Measurements from ENCODE around the gene CDKN1C. TPM values are rescaled to one million over a fixed set of nuclear protein-coding genes. Genes with fewer than 3 reads are reported as not detected.

The CDKN1C gene
- total RNA-seq, 4 donors from 2014 or later, result 12.6 to 29.7 (median 16.8) TPM

- no peak overlapping the region for H3K27ac ChIP-seq
- no peaks in the 10 kb centered on the region for H3K27me3 ChIP-seq
- H3K9me3 ChIP-seq, result no peaks in the 10 kb centered on the region
- intact Hi-C loops (cut with DNase I), result no loop called here
- WGBS, 2 donors, result 94 to 95% methylated on average over 12 of the region's 12 CpGs
- H3K4me1 ChIP-seq, result peaks cover 18 to 27% of the 10 kb centered on the region in 2 donors
- DNase-seq, result no peak
- no peaks in the 10 kb centered on the region for H3K36me3 ChIP-seq
- no peak overlapping the region for H3K4me3 ChIP-seq (replicated peaks in 1 of 3)
- TF ChIP-seq CTCF (IDR thresholded peaks at IDR 0.05) (no peak), POLR2A (IDR thresholded peaks at IDR 0.05) (no peak)
Observed at GRCh38 chr11:2920343-2920742, 34.8 kb upstream of the CDKN1C start.

GRCh38 chr11:2919837-2920236 lies 34.3 kb upstream of the CDKN1C start:
- no peaks in the 10 kb centered on the region for H3K36me3 ChIP-seq
- no peaks in the 10 kb centered on the region for H3K9me3 ChIP-seq
- intact Hi-C loops (cut with DNase I), result no loop called here
- H3K27me3 ChIP-seq, result no peaks in the 10 kb centered on the region
- no peak for DNase-seq
- TF ChIP-seq CTCF (IDR thresholded peaks at IDR 0.05) (no peak), POLR2A (IDR thresholded peaks at IDR 0.05) (no peak)
- H3K4me1 ChIP-seq, result peaks cover 15 to 24% of the 10 kb centered on the region in 2 donors
- H3K4me3 ChIP-seq (replicated peaks in 1 of 3), result no peak overlapping the region
- no peak overlapping the region for H3K27ac ChIP-seq
- WGBS, 2 donors, result 83 to 85% methylated on average over 4 to 7 of the region's 13 CpGs

- Histone ChIP-seq H3K4me1 (peaks cover 18 to 24% of the 10 kb centered on the region in 2 donors), H3K9me3 (no peaks in the 10 kb centered on the region), H3K27ac (no peak overlapping the region), H3K36me3 (no peaks in the 10 kb centered on the region), H3K27me3 (no peaks in the 10 kb centered on the region), H3K4me3 (replicated peaks in 1 of 3) (no peak overlapping the region)
- intact Hi-C loops (cut with DNase I), result no loop called here
- 76 to 91% methylated on average over 5 to 7 of the region's 9 CpGs for WGBS, 2 donors
- no peak for DNase-seq
- TF ChIP-seq POLR2A (IDR thresholded peaks at IDR 0.05) (no peak), CTCF (IDR thresholded peaks at IDR 0.05) (no peak)
Observed at GRCh38 chr11:2919188-2919587, 33.6 kb upstream of the CDKN1C start.

GRCh38 chr11:2917842-2918490 lies 32.4 kb upstream of the CDKN1C start:
- no peaks in the 10 kb centered on the region for H3K36me3 ChIP-seq
- intact Hi-C loops (cut with DNase I), result no loop called here
- H3K9me3 ChIP-seq, result no peaks in the 10 kb centered on the region
- TF ChIP-seq POLR2A (IDR thresholded peaks at IDR 0.05) (no peak), CTCF (IDR thresholded peaks at IDR 0.05) (no peak)
- no peak overlapping the region for H3K27ac ChIP-seq
- no peaks in the 10 kb centered on the region for H3K27me3 ChIP-seq
- 73 to 74% methylated on average over 4 to 8 of the region's 25 CpGs for WGBS, 2 donors
- no peak for DNase-seq
- H3K4me1 ChIP-seq, result peaks cover 17 to 25% of the 10 kb centered on the region in 2 donors
- H3K4me3 ChIP-seq (replicated peaks in 1 of 3), result no peak overlapping the region

- H3K9me3 ChIP-seq, result no peaks in the 10 kb centered on the region
- H3K27ac ChIP-seq, result no peak overlapping the region
- no peak for DNase-seq
- 84 to 93% methylated on average over 5 to 14 of the region's 16 CpGs for WGBS, 2 donors
- peaks cover 24 to 30% of the 10 kb centered on the region in 2 donors for H3K4me1 ChIP-seq
- H3K4me3 ChIP-seq (replicated peaks in 1 of 3), result no peak overlapping the region
- TF ChIP-seq POLR2A (IDR thresholded peaks at IDR 0.05) (no peak), CTCF (IDR thresholded peaks at IDR 0.05) (no peak)
- H3K36me3 ChIP-seq, result no peaks in the 10 kb centered on the region
- no peaks in the 10 kb centered on the region for H3K27me3 ChIP-seq
- intact Hi-C loops (cut with DNase I), result no loop called here
Observed at GRCh38 chr11:2916892-2917645, 31.5 kb upstream of the CDKN1C start.

Measured in thyroid gland (tissue), 4 donors.